ENCODE data around the gene ANAPC4.

DNA sequence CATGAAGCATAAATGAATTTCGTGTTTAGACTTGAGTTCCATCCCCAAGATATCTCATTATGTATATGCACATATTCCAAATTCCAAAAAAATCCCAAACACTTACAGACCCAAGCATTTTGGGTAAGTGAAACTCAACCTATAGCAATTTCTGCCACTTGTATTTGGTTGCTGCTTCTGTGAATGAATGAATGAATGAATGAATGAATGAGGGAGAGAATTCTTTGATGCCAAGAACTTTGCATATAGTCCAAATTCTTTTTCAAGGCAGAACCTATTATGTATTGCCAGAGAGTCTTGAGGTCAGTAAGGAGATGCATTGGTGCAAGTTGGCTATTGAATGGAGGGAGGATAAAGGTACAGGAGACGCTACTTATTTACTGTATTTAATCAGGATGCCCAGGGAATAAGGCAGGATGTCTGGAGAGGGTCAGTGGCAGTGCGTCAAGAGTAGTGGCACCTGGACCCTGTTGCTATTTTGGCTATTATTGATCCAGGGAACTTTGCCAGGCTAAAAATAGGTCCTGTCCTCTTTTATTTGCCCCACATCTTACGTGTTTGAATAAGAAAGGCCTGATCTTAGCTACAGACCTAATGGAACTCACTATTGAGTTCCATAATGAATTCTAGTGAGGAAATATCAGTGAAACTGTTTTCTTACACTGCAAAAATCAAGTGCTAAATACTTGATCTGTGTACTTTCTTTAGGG is 33.9 kb downstream of the ANAPC4 start:
- TF ChIP-seq, protein P1, sequence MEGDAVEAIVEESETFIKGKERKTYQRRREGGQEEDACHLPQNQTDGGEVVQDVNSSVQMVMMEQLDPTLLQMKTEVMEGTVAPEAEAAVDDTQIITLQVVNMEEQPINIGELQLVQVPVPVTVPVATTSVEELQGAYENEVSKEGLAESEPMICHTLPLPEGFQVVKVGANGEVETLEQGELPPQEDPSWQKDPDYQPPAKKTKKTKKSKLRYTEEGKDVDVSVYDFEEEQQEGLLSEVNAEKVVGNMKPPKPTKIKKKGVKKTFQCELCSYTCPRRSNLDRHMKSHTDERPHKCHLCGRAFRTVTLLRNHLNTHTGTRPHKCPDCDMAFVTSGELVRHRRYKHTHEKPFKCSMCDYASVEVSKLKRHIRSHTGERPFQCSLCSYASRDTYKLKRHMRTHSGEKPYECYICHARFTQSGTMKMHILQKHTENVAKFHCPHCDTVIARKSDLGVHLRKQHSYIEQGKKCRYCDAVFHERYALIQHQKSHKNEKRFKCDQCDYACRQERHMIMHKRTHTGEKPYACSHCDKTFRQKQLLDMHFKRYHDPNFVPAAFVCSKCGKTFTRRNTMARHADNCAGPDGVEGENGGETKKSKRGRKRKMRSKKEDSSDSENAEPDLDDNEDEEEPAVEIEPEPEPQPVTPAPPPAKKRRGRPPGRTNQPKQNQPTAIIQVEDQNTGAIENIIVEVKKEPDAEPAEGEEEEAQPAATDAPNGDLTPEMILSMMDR (IDR thresholded peaks at IDR 0.05 in 8 of 11, conservative IDR thresholded peaks at IDR 0.05 in 3 of 11): no peak
- TF ChIP-seq POLR2AphosphoS5 (IDR thresholded peaks at IDR 0.05): no peak

Data from spleen (tissue), 7 donors.